Measurements from ENCODE around the gene FAM210B. TPM values are rescaled to one million over a fixed set of nuclear protein-coding genes. Genes with fewer than 3 reads are reported as not detected.
"Not testable (repeated sequence)": the region's sequence is repeated elsewhere in the genome, so short reads cannot be mapped to it uniquely, and the experiment has no call there.

The FAM210B gene
- total RNA-seq, 1 donor from 2014 or later: 61.2 TPM

DNA sequence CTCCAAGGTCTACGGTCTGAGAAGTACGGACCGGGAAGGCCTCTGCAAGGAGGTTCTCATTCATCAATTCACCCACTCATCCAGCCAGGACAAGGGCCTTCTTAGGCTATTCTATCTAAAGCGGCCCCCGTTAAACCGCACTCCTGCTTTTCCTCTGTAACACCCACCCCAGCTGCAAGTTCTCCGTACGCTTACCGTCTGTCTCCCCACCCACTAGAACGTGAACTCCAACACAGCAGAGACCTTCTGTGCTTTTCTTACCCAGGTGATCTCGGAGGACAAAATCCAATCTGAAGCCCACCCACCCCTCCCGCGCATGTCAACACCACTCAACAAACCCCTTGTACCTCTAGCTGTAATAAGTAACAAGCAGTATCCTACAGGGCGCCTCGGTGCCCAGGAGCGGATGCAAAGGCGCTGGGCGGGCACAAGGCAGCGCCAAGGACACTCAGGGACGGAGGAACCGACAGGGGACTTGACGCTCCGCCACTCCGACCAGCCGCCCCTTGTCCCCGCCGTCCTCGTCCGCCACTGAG lies 32.9 kb downstream of the FAM210B start:
- no peak for DNase-seq (ENCODE audit: extremely low read depth, low read depth, low spot score)

DNA sequence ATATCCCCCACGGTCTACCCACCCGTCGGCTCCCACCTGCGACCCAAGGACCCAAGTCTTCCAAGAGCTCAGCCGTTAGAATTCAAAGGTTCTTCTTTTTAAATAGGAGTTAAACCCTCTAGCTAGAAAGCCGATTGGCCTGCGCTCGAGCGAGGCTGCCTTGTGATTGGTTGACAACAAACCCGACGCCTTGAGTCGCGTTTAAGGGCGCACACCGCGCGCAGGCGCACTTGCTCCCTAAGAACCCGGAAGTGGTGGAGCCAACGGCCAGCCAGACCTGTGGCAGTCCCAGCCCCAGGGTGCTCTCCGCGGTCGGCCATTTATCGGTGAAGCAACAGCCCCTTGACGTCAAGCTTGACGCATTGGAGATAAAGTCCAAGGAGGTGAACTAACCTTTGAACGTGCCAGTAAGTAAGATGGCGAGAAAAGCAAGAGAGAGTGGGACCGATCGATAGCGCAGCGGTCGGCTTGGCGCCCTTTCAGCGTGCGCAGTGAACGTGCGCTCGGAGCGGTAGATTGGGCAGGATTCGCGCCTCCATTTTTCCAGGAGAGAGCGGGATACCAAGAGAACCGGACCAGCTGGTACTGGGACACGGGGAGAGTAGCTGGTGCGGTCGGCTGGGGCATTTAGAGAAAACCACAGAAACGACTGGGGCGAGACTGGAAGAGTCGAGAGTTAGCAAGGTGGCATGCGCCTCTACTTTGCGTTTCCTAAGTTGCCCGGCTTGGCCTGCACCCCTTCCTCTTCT lies 33.5 kb downstream of the FAM210B start, which contains the start of the genes AURKA and CSTF1:
Gene AURKA, minus strand, starts transcription at position 84 of the 749 bp plus-strand sequence. CDS start 4,018 bp downstream, outside the sequence.
Gene CSTF1, plus strand, starts transcription at position 514 of the 749 bp plus-strand sequence. CDS start 2,908 bp downstream, outside the sequence.
- DNase-seq (ENCODE audit: extremely low read depth, low read depth, low spot score): peak; percentile 99

DNA sequence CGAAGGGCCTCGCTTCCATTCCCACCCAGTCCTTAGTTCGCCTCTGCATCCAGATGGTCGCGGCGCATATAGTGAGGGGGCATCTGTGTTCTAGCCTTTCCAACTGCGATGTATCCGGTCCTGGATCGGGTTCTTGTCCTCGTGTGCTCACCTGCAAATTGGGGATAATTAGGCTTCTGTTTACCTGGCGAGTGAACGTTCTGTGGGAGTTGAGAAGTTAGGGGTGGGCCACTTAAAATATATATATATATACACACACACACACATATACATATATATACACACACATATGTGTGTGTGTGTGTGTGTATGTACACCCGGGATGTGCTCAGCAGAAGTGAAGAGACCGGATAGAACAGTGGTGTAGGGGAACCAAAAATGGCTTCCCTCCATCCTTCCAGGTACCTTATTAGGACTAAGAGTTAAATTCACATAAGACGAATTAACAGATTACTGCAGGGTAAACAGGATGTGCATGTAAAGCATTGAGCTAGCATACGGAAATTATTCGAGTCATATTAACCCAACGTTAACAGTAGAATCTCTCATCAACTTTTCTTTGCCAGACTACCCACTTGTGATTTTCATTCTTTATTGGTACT lies 34.2 kb downstream of the FAM210B start:
- DNase-seq (ENCODE audit: extremely low read depth, low read depth, low spot score): no peak

DNA sequence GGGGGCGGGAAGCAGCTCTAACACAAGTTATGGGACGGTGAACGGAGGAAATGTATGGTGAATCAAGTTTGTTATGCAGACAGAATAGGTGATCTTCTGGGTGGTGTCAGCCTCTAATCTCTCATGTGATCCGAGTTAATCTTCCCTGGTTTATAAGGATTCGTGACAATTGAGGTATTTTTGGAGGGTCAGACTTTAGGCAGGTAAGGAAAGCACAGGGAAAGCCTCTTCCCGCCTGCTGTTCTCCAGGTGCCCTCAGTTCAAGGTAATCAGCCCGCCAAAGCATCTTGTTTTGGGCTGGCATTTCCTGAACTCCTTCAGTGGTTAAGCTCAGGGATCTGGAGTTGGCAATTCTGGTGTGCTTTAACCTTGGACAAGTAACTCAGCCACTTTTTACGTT lies 34.9 kb downstream of the FAM210B start:
- no peak for DNase-seq (ENCODE audit: extremely low read depth, low read depth, low spot score)

DNA sequence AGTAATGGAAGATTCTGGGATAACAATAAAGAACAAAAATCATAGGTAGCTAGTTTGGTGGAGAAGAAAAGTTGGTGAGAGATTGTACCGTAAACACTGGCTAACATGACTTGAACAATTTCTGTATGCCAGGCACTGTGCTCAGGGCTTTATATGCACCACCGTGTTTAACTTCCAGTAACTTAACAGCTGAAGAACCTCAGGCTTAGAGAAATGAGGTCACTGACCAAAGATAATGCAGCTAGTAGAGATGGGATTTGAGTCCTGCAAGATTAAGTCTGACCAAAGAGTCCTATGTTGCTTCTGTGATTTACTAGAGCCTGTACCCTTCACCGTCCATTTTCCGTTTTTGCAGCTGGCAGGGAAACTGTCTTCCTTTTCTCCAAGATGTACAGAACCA lies 36.4 kb downstream of the FAM210B start:
- DNase-seq (ENCODE audit: extremely low read depth, low read depth, low spot score): no peak

DNA sequence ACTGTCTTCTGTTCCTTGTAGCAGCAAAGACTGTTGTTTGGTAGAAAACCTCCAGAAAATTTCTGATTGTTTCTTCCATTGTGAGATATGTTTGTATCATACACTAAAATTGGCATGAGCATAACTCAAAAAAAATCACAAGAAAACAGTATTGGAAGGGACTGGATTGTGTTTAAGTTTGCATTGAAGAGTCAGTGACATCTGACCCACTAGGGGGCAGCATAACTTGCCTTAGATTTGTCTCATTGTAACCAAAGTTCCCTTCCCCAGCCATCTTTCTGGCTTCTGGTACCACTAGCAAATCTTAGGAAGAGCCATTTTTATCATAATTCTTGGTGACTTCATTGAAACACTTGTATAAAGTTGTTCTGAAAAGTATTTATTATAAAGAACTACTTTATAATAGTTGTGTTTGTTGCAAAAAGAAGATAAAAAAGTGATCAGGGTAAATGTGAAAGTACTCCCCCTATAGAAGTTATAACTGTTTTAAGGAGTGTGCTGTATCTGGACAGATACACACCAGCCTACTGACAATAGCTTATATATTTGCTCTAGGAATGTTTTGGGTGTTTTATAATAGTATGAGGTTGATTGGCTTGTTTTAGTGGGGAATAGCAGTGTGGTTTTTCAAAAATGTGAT lies 41.3 kb downstream of the FAM210B start:
- DNase-seq (ENCODE audit: extremely low read depth, low read depth, low spot score): peak; percentile 68

DNA sequence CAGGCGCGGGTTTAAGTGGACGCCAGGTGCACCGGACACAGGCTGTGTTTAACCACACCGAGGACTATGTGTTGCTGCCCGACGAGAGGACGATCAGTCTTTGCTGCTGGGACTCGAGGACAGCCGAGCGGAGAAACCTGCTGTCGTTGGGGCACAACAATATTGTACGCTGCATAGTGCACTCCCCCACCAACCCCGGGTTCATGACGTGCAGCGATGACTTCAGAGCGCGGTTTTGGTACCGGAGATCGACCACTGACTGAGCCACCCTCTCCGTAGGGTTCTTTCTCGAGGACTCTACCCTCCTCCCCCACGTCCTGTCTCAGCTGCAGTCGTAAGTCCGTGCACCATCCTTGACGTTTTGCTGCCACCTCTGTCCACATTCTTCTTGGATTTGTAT lies 44.7 kb downstream of the FAM210B start:
- DNase-seq (ENCODE audit: extremely low read depth, low read depth, low spot score): no peak

DNA sequence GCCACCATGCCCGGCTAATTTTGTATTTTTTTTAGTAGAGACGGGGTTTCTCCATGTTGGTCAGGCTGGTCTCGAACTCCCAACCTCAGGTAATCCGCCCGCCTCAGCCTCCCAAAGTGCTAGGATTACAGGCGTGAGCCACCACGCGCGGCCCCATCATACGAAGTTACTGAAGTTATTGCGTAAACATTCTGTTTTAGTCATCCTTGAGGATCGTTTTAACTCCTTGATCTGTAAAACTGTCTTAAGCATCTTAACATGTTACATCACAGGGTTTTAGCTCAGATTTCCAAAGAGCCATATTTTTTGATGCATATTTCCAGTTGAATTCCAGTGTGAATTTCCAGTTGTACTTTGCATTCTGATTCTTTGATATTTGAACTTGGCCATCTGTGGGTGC lies 46.6 kb downstream of the FAM210B start:
- not testable (repeated sequence) for DNase-seq (ENCODE audit: extremely low read depth, low read depth, low spot score)

DNA sequence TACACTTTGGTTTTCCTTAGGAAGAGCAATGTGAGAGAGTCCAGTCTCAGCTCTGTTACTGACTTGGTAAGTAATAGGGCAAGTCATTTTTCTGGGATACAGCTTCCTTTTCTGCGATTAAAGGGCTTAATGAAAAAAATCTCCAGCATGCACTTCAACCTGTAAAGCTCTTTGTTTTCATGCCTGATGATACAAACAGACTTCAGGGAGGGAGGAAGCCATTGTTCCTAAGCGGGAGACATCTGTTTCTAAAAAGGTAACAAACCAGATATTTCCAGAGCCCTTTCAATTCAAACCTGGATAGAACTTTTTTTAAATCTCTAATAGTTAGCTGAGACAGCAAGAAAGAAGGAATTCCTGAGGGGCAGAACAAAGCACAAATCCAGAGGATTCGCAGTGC lies 48.1 kb downstream of the FAM210B start:
- no peak for DNase-seq (ENCODE audit: extremely low read depth, low read depth, low spot score)

DNA sequence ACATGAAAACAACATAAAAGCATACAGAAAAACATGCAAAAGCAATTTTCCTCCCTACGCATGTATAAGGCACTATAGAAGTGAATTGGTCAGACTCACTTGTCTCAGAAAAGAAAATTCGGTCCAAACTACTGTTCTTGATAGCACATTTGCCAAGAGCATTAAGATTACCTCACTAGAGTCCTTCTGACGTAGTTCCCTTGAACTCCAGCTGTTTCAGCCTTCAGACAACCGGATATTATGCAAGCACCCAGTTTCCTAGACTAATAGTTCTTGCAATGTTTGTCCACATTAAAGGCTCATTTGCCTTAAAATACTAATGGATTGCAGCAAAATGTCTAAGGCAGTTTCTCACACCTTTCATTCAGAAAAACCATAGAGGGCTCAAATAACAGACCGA lies 50.7 kb downstream of the FAM210B start:
- DNase-seq (ENCODE audit: extremely low read depth, low read depth, low spot score): no peak

DNA sequence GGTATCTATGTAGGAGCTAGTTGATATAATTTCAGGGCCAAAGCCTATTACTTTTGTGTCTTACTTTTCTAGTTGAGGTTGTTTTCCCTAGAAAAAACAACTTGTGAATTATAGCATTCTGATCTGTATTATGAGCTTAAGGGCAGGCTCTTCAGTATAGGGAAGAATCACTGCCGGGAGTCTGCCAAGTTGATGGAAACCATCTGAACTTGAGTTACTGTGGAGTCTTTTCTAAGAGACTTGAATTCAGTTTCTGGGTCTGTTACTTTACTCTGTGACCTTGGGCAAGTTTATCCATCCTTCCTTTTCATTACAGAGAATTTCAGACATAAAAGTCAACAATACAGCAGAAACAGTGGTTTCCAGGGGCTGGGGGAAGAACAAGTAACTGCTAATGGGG lies 51.2 kb downstream of the FAM210B start:
- no peak for DNase-seq (ENCODE audit: extremely low read depth, low read depth, low spot score)

DNA sequence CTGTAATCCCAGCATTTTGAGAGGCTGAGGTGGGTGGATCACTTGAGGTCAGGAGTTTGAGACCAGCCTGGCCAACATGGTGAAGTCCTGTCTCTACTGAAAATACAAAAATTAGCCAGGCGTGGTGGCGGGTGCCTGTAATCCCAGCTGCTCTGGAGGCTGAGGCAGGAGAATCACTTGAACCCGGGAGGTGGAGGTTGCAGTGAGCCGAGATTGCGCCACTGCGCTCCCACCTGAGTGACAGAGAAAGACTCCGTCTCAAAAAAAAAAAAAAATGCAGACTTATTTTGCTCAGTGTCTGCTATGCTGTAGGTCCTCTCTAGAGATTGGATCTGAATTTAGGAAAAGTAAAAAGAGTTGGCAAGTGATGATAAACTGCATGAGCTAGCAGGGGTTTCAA lies 52.5 kb downstream of the FAM210B start:
- DNase-seq (ENCODE audit: extremely low read depth, low read depth, low spot score): not testable (repeated sequence)

DNA sequence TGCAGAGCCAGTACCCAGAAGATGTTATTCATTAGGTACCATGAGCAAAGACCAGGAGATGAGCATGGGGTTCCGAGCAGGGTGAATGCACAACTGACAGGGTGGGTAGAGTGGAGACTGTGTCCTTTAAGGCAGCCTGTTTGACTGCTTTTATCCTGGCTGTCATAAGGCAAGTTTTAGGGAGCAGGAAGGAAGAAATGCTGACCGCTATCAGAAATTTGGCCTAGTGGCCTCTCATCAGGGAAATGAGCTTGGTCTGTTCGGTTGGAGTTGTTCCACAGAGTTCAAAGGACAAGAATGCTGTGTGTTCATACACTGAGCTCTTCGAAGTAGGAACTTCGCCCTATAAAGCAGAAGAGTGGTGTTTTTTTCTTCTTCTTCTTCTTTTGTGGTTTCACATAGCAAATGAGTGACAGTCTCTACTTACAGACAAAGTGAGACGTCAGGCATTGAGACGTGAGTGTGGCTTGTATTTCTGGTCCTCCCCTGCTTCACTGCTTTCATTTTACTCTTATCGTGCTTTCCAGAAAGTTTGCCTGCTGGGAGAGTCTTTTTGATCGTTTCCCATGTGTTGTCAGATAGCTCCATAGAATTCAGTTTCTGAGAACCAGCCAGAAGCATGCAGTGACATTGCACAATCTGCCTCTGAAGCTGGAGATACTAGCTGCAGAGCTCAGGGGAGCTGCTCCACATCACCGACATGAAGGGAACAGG lies 53.1 kb downstream of the FAM210B start, which contains the start of gene CASS4:
Gene CASS4, plus strand, starts transcription at position 502 of the 714 bp plus-strand sequence. Its CDS starts 199 bp downstream, at position 701.
- DNase-seq (ENCODE audit: extremely low read depth, low read depth, low spot score): no peak

DNA sequence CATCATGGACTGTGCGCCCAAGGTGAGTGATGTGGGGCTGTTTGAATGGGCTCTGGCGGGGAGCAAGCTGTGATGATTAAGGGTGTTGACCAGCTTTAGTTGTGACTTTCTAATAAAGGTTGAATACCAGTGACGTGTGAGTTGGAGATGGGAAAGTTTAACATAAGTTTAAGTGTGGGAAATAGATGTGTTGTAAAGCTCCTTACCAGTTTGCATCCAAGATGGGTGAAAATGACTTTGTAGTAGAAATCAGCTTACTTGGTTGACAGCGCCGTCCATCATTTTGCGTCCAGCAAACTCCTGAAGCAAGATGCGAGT lies 53.7 kb downstream of the FAM210B start:
- DNase-seq (ENCODE audit: extremely low read depth, low read depth, low spot score): no peak

DNA sequence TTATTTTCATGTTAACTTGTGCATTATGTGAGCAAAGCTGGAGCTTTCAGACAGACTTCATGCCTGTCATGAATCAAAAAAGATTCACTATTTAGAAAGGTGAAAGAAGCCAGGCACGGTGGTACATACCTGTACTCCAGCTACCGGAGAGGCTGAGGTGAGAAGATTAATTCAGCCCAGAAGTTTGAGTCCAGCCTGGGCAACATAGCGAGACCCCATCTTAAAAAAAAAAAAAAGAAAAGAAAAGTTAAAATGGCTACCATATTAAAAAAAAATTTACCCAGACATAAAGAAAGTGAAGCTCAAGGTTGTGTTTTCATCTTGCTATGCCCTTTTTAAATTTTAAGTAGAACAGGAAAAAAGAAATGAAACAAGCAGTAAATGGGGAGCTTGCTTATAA lies 54.2 kb downstream of the FAM210B start:
- no peak for DNase-seq (ENCODE audit: extremely low read depth, low read depth, low spot score)

DNA sequence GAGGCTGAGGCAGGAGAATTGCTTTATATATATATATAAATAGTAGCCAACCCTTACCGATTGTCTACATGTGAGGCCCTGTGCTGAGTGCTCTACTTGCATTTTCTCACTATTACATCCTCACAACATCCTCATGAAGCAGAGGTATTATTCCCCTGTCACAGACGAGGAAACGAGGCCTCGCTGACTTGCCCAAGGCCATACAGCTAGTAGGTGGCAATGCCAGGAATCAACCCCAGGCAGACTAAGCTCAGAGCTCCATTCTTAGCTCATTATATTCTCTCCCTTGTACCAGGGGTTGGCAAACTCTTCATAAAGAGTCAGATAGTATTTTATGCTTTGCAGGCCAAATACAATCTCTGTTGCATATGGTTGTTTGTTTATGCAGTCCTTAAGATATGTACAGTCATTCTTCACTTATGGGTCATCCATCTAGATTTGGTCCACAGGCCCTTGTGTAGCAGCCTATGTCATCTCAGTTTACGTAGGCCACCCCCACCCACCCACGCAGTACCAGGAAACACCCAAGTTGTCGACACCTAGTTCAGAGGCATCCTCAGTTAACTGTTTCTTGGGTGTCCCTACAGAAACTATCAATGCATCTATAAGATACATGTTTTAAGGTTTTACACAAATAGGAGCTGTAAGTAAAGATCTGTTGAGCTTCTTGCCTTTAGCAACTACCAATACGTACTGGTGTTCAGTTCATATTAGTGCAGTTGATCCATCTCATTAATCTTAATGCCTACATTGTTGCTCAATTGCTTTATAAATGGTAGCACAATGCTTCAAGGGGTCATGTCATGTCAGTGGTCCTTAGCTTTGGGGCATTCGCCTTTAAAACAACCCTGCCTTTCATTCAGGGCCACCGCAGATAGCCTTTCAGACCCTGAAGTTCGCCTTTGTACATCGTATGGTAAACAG lies 56.3 kb downstream of the FAM210B start:
- no peak for DNase-seq (ENCODE audit: extremely low read depth, low read depth, low spot score)

DNA sequence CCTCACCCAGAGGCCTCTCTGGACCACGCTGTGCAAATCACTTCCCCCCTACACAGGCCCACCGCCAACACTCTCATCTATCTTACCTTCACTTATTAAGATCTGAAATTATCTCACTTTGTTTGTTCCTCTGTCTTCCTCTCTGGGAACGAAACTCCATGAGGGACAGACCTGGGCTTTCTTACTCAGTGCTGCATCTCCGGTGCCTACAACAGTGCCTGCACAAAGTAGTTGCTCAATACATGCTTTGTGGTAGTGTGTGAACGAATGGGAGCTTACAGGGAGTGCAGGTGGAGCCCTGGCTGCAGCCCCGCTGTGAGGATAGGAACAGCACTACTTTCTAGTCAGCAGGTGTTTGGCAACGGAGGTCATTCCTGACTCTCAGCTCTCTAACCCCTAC lies 58.6 kb downstream of the FAM210B start:
- DNase-seq (ENCODE audit: extremely low read depth, low read depth, low spot score): no peak

DNA sequence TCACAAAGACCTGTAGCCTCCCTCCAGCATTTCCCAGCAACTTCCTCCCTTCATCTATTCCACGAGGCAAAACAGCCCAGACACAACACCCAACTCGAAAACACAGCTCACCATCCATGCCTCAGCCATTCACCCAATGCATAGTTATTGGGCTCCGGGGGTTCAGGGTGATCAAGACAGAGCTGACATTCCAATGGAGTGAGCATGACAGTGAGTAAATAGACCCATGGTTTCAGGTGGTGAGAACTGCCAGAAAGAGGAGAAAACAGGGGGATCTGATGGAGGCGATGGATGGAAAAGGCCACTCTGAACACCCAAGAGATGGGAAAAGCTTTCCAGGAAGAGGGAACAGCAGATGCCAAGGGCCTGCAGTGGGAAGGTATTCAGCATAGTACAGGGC lies 59.1 kb downstream of the FAM210B start:
- DNase-seq (ENCODE audit: extremely low read depth, low read depth, low spot score): no peak

All from glomerular endothelial cell (primary cell).